DND-41 (cell line): Measurements from ENCODE around the gene CRHR2.

Experiments
- EZH2 ChIP-seq: IDR thresholded peaks from 3 replicates; pipeline ENCODE4 v1.6.1; 2012; ENCODE audit warnings: borderline replicate concordance, low read depth, mild to moderate bottlenecking, moderate library complexity, low read length, inconsistent platforms; ENCODE audit not compliant: severe bottlenecking
- TF ChIP-seq, protein P1 (sequence below): IDR thresholded peaks from 2 replicates; pipeline ENCODE4 v1.5.1; 2012; ENCODE audit warnings: borderline replicate concordance, low read length, moderate library complexity, mild to moderate bottlenecking; ENCODE audit not compliant: poor library complexity, severe bottlenecking; ENCODE audit errors: extremely low read depth

- TF ChIP-seq, protein P1, sequence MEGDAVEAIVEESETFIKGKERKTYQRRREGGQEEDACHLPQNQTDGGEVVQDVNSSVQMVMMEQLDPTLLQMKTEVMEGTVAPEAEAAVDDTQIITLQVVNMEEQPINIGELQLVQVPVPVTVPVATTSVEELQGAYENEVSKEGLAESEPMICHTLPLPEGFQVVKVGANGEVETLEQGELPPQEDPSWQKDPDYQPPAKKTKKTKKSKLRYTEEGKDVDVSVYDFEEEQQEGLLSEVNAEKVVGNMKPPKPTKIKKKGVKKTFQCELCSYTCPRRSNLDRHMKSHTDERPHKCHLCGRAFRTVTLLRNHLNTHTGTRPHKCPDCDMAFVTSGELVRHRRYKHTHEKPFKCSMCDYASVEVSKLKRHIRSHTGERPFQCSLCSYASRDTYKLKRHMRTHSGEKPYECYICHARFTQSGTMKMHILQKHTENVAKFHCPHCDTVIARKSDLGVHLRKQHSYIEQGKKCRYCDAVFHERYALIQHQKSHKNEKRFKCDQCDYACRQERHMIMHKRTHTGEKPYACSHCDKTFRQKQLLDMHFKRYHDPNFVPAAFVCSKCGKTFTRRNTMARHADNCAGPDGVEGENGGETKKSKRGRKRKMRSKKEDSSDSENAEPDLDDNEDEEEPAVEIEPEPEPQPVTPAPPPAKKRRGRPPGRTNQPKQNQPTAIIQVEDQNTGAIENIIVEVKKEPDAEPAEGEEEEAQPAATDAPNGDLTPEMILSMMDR, result no peak
- no peak for TF ChIP-seq EZH2
Measured at GRCh38 chr7:30700941-30701340, 18.7 kb upstream of the CRHR2 start.
